ENCODE results near the gene CAPN8. TPM values are rescaled to one million over a fixed set of nuclear protein-coding genes. Genes with fewer than 3 reads are reported as not detected.

Gene CAPN8
- total RNA-seq, 2 experiments from 2014 or later, result not detected

- DNase-seq, result no peak
- ChIA-PET POLR2A (no interaction called here), CTCF (no interaction called here)
- Mint-ChIP-seq H3K9me3 (peaks cover 36% of the 10 kb centered on the region), H3K27me3 (peaks cover 25% of the 10 kb centered on the region), H3K36me3 (ENCODE audit: low read depth) (peaks cover 15% of the 10 kb centered on the region), H3K27ac (no peak overlapping the region), H3K4me3 (no peak overlapping the region), H3K4me1 (peaks cover 11% of the 10 kb centered on the region)
These were observed 23.9 kb downstream of the CAPN8 start for GRCh38 chr1:223641523-223642039.

- POLR2A ChIA-PET, result no interaction called here
- Mint-ChIP-seq H3K27ac (peak overlapping the region; percentile 62), H3K9me3 (peaks cover 43% of the 10 kb centered on the region), H3K36me3 (ENCODE audit: low read depth) (peaks cover 15% of the 10 kb centered on the region), H3K4me3 (no peak overlapping the region), H3K4me1 (peaks cover 11% of the 10 kb centered on the region), H3K27me3 (peaks cover 25% of the 10 kb centered on the region)
- DNase-seq, result peak; percentile 19
- CTCF ChIA-PET, result no interaction called here
These were observed 26.2 kb downstream of the CAPN8 start for GRCh38 chr1:223639331-223639749.

DNA sequence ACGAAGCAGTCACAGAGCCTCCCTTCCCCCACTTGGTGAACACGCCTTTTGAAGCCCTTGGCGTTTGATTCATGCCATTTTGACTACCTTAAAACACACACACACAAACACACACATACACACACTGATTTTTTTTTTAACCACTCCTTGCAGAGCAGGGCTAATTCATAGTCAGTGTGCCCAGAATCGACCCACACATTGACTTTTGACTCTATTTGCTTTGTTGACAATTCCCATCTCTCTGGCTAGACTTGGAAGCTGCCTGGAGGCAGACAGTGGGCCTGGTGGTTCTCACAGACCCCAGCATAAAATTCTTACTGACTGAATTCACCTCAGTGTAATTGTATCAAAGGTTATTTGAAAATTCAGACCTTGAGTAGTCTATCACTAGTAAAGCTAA, 30.3 kb downstream of the CAPN8 start:
- DNase-seq, result no peak
- H3K4me1 Mint-ChIP-seq, result peaks cover 10% of the 10 kb centered on the region
- H3K27ac Mint-ChIP-seq, result no peak overlapping the region
- H3K4me3 Mint-ChIP-seq, result no peak overlapping the region
- CTCF ChIA-PET, result no interaction called here
- peaks cover 11% of the 10 kb centered on the region for H3K27me3 Mint-ChIP-seq
- peaks cover 10% of the 10 kb centered on the region for H3K36me3 Mint-ChIP-seq (ENCODE audit: low read depth)
- POLR2A ChIA-PET, result no interaction called here
- peaks cover 37% of the 10 kb centered on the region for H3K9me3 Mint-ChIP-seq

DNA sequence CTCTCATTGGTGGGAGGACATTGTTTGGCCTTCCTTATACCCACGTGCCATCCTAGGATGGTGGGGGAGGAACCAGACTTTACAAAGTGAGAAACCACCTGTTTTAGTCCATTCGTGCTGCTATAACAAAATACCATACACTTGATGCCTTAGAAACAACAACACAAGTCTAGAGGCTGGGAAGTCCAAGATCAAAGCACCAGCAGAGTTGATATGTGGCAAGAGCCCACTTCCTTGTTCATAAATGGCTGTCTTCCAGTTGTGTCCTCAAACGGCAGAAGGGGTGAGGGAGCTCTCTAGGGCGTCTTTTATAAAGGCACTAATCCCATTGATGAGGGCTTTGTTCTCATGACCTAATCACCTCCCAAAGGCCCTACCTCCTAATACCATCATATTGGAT, 31.1 kb downstream of the CAPN8 start:
- H3K27ac Mint-ChIP-seq, result no peak overlapping the region
- CTCF ChIA-PET, result no interaction called here
- H3K4me1 Mint-ChIP-seq, result peaks cover 3% of the 10 kb centered on the region
- H3K27me3 Mint-ChIP-seq, result peaks cover 9% of the 10 kb centered on the region
- DNase-seq, result no peak
- peaks cover 3% of the 10 kb centered on the region for H3K36me3 Mint-ChIP-seq (ENCODE audit: low read depth)
- peaks cover 29% of the 10 kb centered on the region for H3K9me3 Mint-ChIP-seq
- POLR2A ChIA-PET, result no interaction called here
- H3K4me3 Mint-ChIP-seq, result no peak overlapping the region

DNA sequence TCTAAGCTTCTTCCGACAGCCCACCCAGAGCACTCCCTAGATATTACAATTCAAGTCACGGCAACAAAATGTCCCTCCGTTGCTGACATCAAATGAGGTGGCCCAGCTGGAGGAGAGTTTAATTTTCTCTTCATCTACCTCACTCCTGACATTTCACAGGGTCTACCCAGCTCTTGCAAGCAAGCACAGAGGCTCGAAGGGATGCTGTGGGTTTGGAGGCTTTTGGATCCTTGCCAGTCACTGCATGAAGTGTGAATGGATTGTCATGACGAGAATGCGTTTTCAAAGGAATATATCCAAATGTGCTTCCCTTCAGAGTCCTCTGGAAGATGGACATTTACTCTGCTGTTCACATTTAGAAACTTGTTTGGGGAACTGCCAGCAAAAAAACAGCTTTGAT, 33.5 kb downstream of the CAPN8 start:
- H3K36me3 Mint-ChIP-seq (ENCODE audit: low read depth), result peaks cover 2% of the 10 kb centered on the region
- peaks cover 5% of the 10 kb centered on the region for H3K27me3 Mint-ChIP-seq
- ChIA-PET POLR2A (no interaction called here), CTCF (interaction anchor here (1.8 kb wide), 1 partner anchor 13 kb away, joined by 5 read pairs; no protein-coding TSS in a partner anchor)
- H3K27ac Mint-ChIP-seq, result no peak overlapping the region
- H3K4me3 Mint-ChIP-seq, result no peak overlapping the region
- no peaks in the 10 kb centered on the region for H3K4me1 Mint-ChIP-seq
- DNase-seq, result no peak
- H3K9me3 Mint-ChIP-seq, result peaks cover 14% of the 10 kb centered on the region

- CTCF ChIA-PET, result interaction anchor here (1.8 kb wide), 1 partner anchor 13 kb away, joined by 5 read pairs; no protein-coding TSS in a partner anchor
- H3K4me1 Mint-ChIP-seq, result no peaks in the 10 kb centered on the region
- H3K27ac Mint-ChIP-seq, result no peak overlapping the region
- peaks cover 11% of the 10 kb centered on the region for H3K9me3 Mint-ChIP-seq
- H3K27me3 Mint-ChIP-seq, result peaks cover 3% of the 10 kb centered on the region
- POLR2A ChIA-PET, result no interaction called here
- no peak overlapping the region for H3K4me3 Mint-ChIP-seq
- DNase-seq, result no peak
- H3K36me3 Mint-ChIP-seq (ENCODE audit: low read depth), result no peaks in the 10 kb centered on the region
These were observed 34.0 kb downstream of the CAPN8 start for GRCh38 chr1:223631473-223631872.

DNA sequence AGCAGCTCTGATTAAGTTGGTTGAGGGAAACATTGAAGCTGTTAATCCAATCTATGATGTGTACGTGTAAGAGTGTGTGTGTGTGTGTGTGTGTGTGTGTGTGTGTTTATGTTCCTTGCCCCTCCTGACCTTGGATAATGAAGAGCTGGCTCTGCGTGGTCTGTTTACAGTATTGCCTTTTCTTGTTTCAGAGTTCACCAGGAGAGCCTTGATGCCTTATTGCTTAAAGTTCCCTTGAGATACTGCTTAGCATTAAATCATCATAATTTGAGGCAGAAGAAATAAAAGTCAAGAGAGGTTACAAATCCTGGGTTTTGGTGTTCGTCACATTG, 36.4 kb downstream of the CAPN8 start:
- Mint-ChIP-seq H3K36me3 (ENCODE audit: low read depth) (no peaks in the 10 kb centered on the region), H3K9me3 (peaks cover 5% of the 10 kb centered on the region), H3K27me3 (peaks cover 3% of the 10 kb centered on the region), H3K27ac (no peak overlapping the region), H3K4me3 (no peak overlapping the region), H3K4me1 (no peaks in the 10 kb centered on the region)
- ChIA-PET CTCF (interaction anchor here (1.0 to 1.4 kb wide), 3 partner anchors 14 to 495 kb away, joined by 3 read pairs; no protein-coding TSS in a partner anchor), POLR2A (no interaction called here)
- no peak for DNase-seq

DNA sequence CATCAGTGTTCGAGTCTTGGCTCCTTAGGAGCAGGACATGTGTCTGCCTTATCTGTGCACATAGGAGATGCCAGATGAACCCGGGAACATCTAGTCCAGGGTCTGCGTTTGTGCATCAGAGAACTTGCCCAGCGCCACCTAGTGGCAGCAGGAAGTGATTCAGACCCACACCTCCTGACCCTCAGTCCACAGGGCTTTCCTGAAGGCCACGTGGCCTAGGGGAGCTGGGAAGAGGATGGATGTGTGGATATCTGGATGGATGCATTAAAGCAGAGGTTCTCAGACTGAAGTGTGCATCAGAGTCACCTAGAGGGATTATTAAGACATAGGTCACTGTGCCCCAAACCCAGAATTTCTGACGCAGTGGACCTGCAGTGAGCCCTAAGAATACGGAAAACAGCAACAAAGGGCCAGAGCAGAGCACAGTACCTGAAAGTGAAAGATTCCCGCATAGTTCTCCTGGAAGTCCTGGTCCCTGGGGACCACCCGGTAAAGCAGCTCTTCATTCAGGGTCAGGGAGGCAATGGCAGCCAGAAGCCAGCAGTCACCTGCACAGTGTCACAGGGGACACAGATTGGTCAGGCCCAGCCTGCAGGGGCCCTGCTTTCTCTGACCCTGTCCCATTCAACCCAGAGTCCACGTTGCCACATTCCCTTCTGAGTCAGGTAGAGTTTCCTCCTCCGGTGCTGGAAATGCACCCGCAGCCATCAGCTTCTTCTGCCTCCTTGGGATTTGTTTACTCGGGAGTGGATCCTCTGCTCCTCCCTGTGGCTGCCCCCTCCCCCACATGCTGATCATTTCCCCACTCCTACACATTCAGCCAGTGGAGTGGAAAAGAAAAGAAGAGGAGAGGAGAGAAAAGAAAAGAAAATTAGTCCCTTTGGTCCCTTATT, 37.0 kb downstream of the CAPN8 start:
- Mint-ChIP-seq H3K4me1 (no peaks in the 10 kb centered on the region), H3K4me3 (no peak overlapping the region), H3K27me3 (no peaks in the 10 kb centered on the region), H3K27ac (no peak overlapping the region), H3K9me3 (no peaks in the 10 kb centered on the region), H3K36me3 (ENCODE audit: low read depth) (no peaks in the 10 kb centered on the region)
- CTCF ChIA-PET, result interaction anchor here (1.0 to 1.5 kb wide), 5 partner anchors 14 to 495 kb away, joined by 3 to 5 read pairs (median 3); no protein-coding TSS in a partner anchor
- POLR2A ChIA-PET, result interaction anchor here (0.7 kb wide), 1 partner anchor 18 kb away, joined by 3 read pairs; no protein-coding TSS in a partner anchor
- DNase-seq, result peak; percentile 49

DNA sequence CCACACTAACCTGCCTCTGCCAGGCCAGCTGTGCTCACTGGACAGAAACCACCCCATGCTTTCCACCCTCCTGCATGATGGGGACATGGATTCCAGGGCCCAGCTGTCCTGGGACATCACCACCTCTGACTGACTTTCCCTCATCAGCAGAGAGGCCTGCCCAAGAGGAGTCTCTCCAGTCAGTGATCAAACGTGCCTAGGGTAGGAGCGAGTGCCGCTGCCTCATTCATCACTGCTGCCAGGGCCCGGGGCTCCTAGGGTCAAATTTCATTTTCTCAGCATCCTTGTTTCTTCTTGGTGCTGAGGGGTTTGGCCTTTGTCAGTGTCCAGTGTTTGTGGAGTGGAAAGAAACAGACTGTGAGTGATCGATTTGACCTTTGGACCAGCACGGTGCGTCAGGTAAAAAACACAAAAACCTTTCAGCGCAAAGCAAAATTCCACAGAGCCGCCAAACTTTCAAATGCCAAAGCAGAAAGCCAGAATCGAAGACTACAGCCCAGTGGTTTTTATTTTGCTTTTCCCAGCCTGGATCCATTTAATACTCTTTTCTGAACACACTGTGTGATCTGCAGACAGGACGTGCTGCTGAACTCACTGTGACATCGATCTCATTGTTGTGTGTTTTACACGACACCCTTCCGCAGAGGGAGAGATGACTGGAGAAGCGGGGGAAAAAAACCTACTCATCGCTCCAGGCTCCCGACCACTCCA, 43.2 kb downstream of the CAPN8 start:
- DNase-seq, result no peak
- Mint-ChIP-seq H3K9me3 (no peaks in the 10 kb centered on the region), H3K4me1 (peaks cover 2% of the 10 kb centered on the region), H3K27me3 (no peaks in the 10 kb centered on the region), H3K4me3 (no peak overlapping the region), H3K27ac (no peak overlapping the region), H3K36me3 (ENCODE audit: low read depth) (no peaks in the 10 kb centered on the region)
- CTCF ChIA-PET, result interaction anchor here (1.5 kb wide), 1 partner anchor 65 kb away, joined by 4 read pairs; no protein-coding TSS in a partner anchor
- POLR2A ChIA-PET, result no interaction called here

GRCh38 chr1:223621312-223621734, 44.2 kb downstream of the CAPN8 start:
- H3K27me3 Mint-ChIP-seq, result no peaks in the 10 kb centered on the region
- ChIA-PET CTCF (interaction anchor here (1.5 kb wide), 1 partner anchor 64 kb away, joined by 4 read pairs; no protein-coding TSS in a partner anchor), POLR2A (no interaction called here)
- H3K36me3 Mint-ChIP-seq (ENCODE audit: low read depth), result no peaks in the 10 kb centered on the region
- H3K4me3 Mint-ChIP-seq, result no peak overlapping the region
- H3K9me3 Mint-ChIP-seq, result no peaks in the 10 kb centered on the region
- H3K4me1 Mint-ChIP-seq, result peaks cover 2% of the 10 kb centered on the region
- DNase-seq, result no peak
- H3K27ac Mint-ChIP-seq, result no peak overlapping the region

DNA sequence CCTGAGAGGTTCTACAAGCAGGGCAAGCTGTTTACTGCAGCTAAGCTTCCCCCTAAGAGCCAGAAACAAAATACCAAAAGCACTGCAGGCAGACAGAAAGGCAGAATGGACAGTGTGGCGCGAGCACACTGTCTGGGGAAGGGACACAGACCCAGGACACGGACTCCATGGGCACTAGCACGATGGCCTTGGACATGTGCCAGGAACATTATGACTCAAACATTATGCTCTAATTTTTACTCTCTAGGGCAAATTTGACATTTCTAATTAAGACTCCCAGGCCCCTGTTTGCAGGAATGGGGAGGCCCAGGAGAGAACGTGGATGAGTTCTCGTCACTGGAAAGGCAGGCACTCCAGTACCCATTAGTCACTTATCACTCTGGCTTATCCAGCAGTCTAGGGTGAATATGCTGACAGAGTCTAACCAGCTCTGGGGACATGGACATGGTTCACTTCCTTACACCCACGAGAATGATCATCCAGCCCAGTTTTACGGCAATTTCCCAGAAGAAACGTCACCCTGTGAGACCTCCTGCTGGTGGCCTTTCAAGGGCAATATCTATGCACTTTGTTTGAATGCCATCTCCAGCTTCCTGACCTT, 45.1 kb downstream of the CAPN8 start:
- H3K4me3 Mint-ChIP-seq, result no peak overlapping the region
- no peaks in the 10 kb centered on the region for H3K36me3 Mint-ChIP-seq (ENCODE audit: low read depth)
- no peaks in the 10 kb centered on the region for H3K9me3 Mint-ChIP-seq
- ChIA-PET CTCF (interaction anchor here (1.1 kb wide), 1 partner anchor 64 kb away, joined by 4 read pairs; no protein-coding TSS in a partner anchor), POLR2A (no interaction called here)
- no peak for DNase-seq
- H3K27ac Mint-ChIP-seq, result no peak overlapping the region
- no peaks in the 10 kb centered on the region for H3K27me3 Mint-ChIP-seq
- peaks cover 2% of the 10 kb centered on the region for H3K4me1 Mint-ChIP-seq

- CTCF ChIA-PET, result interaction anchor here (1.8 kb wide), 1 partner anchor 13 kb away, joined by 5 read pairs; no protein-coding TSS in a partner anchor
- Mint-ChIP-seq H3K9me3 (no peaks in the 10 kb centered on the region), H3K36me3 (ENCODE audit: low read depth) (no peaks in the 10 kb centered on the region), H3K27me3 (no peaks in the 10 kb centered on the region), H3K4me1 (peaks cover 2% of the 10 kb centered on the region), H3K4me3 (no peak overlapping the region), H3K27ac (no peak overlapping the region)
- POLR2A ChIA-PET, result no interaction called here
- DNase-seq, result no peak
These were observed 46.8 kb downstream of the CAPN8 start for GRCh38 chr1:223618680-223619079.

Measured in activated CD4-positive, alpha-beta T cell treated with anti-CD3 and anti-CD28 coated beads, Interleukin-2, amount 10 ng/mL, durations not matched to agents 7 days and 5 days (primary cell).